ENCODE measurements around the gene PUM1.
"Not testable (repeated sequence)": the region's sequence is repeated elsewhere in the genome, so short reads cannot be mapped to it uniquely, and the experiment has no call there.

The PUM1 gene

DNA sequence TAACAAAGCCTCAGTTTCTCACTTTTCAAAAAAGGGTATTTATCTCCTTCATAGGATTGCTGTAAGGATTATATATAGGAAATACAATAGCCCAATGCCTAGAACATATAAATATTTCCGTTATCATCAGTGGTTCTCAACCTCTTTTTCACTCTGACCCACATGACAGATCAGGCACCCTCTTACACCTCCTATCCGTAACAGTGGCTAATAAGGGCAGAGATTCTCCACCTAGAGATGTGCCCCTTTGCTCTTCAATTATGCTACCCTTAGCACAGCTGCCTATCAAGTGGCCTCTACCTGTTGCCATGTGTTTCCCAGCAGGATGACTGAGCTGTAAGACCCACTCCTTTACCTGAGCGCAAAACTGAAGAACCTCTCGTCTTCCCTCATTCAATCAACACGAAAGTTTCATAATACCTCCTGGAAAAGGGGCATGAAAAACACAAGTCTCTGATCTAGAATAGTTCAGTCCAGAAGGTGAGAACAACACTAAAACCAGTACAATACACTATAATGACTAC is 10.5 kb downstream of the PUM1 start:
- no peak overlapping the region for H3K4me3 ChIP-seq (ENCODE audit: low read depth, low read length)

DNA sequence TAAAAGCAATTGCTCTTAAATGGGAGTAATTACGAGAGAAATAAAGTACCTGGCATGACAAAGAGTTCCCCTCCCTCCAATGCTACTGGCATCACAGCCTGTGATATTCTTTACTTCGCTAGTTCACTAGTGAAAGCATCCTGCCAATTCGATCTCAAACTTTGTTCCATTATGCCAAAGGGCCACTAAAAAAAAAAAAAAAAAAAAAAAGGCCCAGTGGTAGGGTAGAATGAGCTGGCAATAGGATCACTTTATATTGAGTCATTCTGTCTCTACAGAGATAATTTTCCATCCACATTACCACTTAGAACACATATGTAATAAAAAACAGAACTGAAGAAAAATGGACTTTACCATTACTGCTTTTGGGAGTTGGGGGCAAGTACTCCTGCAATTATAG is 11.2 kb downstream of the PUM1 start:
- no peak overlapping the region for H3K4me3 ChIP-seq (ENCODE audit: low read depth, low read length)
- TF ChIP-seq, protein P1, sequence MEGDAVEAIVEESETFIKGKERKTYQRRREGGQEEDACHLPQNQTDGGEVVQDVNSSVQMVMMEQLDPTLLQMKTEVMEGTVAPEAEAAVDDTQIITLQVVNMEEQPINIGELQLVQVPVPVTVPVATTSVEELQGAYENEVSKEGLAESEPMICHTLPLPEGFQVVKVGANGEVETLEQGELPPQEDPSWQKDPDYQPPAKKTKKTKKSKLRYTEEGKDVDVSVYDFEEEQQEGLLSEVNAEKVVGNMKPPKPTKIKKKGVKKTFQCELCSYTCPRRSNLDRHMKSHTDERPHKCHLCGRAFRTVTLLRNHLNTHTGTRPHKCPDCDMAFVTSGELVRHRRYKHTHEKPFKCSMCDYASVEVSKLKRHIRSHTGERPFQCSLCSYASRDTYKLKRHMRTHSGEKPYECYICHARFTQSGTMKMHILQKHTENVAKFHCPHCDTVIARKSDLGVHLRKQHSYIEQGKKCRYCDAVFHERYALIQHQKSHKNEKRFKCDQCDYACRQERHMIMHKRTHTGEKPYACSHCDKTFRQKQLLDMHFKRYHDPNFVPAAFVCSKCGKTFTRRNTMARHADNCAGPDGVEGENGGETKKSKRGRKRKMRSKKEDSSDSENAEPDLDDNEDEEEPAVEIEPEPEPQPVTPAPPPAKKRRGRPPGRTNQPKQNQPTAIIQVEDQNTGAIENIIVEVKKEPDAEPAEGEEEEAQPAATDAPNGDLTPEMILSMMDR (IDR thresholded peaks at IDR 0.05; ENCODE audit: borderline replicate concordance, insufficient read depth, low read depth, low read length), result no peak

More for the DNA sequence above, 10.5 kb downstream of the PUM1 start:
- TF ChIP-seq, protein P1 (IDR thresholded peaks at IDR 0.05; ENCODE audit: borderline replicate concordance, insufficient read depth, low read depth, low read length), result no peak

DNA sequence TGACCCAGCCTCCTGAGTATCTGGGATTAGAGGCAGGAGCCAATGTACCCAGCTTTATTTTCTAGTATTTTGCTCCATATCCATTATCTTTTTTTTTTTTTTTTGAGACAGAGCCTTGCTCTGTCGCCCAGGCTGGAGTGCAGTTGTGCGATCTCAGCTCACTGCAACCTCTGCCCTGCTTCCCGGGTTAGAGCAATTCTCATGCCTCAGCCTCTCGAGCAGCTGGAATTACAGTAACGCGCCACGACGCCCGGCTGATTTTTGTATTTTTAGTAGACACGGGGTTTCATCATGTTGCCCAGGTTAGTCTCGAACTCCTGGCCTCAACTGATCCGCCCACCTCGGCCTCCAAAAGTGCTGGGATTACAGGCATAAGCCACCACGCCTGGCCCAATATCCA is 12.9 kb downstream of the PUM1 start:
- not testable (repeated sequence) for H3K4me3 ChIP-seq (ENCODE audit: low read depth, low read length)

DNA sequence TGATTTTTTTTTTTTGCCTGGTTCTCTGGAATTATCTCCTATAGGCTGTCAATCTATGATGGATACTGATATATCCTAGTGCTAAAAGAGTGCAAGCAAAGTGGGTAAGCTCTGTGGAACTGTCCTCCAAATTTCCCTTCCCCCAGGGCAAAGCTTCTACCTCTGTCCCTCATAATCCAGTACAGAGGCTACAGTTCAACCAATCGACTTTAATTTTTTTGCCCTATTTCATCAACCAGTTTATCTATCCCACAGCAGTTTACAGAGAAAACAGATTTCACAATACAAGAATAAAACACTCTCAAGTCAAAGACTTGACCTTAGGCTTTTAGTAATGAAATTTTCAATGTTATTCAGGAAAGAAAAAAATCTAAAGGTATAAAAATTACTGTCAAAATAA is 13.9 kb downstream of the PUM1 start:
- H3K4me3 ChIP-seq (ENCODE audit: low read depth, low read length), result no peak overlapping the region
- TF ChIP-seq, protein P1 (IDR thresholded peaks at IDR 0.05; ENCODE audit: borderline replicate concordance, insufficient read depth, low read depth, low read length), result no peak

DNA sequence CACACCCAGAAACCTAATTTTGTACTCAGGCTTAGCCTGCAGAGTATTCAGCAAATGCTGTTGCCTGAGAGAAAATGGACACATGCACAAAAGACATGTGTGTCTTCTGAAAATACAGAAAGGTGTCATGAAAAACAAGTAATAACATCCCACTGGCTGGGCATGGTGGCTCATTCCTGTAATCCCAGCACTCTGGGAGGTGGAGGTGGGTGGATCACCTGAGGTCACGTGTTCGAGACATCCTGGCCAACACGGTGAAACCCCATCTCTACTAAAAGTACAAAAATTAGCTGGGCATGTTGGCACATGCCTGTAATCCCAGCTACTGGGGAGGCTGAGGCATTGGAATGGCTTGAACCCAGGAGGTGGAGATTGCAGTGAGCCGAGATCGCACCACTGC is 18.0 kb downstream of the PUM1 start:
- not testable (repeated sequence) for H3K4me3 ChIP-seq (ENCODE audit: low read depth, low read length)

DNA sequence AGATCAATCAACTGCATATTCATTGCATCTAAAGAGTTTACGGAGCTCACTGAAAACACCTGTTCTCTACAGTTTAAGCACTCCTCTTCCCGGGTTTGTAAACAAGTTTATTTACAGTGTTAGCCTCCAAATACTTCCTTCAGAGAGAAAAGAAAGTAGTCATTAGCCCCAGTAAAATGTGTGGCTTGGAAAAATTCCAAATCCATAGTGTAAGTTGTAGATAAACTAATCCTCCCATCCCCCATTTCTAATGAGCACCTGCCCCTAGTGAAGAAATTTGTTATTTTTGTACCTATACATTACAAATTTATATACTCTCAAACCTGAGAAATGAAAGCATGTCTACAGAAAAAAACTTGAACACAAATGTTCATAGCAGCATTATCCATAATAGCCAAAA is 21.9 kb downstream of the PUM1 start:
- no peak overlapping the region for H3K4me3 ChIP-seq (ENCODE audit: low read depth, low read length)
- TF ChIP-seq, protein P1 (IDR thresholded peaks at IDR 0.05; ENCODE audit: borderline replicate concordance, insufficient read depth, low read depth, low read length), result no peak

DNA sequence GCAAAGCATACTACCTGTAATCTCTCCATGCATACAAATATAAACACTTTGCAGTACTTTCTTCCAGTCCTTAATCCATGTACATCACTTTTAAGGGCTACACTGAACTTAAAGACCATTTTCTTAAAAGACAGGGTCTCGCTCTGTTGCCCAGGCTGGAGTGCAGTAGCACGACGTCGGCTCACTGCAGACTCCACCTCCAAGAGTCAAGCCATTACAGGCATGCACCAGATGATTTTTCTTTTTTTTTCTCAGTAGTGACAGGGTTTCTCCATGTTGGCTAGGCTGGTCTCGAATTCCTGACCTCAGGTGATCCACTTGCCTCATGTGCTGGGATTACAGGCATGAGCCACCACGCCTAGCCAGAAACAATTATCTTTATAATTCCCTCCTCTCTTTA is 22.9 kb downstream of the PUM1 start:
- TF ChIP-seq, protein P1 (IDR thresholded peaks at IDR 0.05; ENCODE audit: borderline replicate concordance, insufficient read depth, low read depth, low read length), result no peak
- no peak overlapping the region for H3K4me3 ChIP-seq (ENCODE audit: low read depth, low read length)

DNA sequence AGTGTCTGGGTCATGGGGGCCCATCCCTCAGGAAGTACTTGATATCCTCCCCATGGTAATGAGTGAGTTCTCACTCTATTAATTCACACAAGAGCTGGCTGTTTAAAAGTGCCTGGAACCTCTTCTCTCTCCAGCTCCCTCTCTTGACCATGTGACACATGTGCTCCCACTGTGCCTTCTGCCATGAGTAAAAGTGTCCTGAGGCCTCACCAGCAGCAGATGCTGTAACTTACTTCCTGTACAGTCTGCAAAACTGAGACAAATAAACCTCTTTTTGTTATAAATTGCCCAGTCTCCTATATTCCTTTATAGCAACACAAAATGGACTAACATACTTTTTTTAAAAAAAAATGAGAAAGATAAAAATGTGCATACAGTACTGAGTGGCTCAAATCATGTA is 24.0 kb downstream of the PUM1 start:
- TF ChIP-seq, protein P1 (IDR thresholded peaks at IDR 0.05; ENCODE audit: borderline replicate concordance, insufficient read depth, low read depth, low read length), result no peak
- H3K4me3 ChIP-seq (ENCODE audit: low read depth, low read length), result no peak overlapping the region

Measured in GM12875 (cell line).